Activated CD4-positive, alpha-beta memory T cell treated with anti-CD3 and anti-CD28 coated beads, Interleukin-2, amount 10 ng/mL, durations not matched to agents 7 days and 5 days (primary cell): ENCODE data around the gene ATP8A1. TPM values are rescaled to one million over a fixed set of nuclear protein-coding genes. Genes with fewer than 3 reads are reported as not detected.

Experiments used
- CTCF ChIA-PET: fragments of 350-600 bp; sonication (Branson Sonifier 250); formaldehyde crosslinking; loops from one replicate; lab custom pipeline; 2021; ENCODE audit warnings: antibody characterized with exemption, inconsistent platforms; lab: Charles Lee
- POLR2A ChIA-PET: fragments of 350-600 bp; sonication (Branson Sonifier 250); formaldehyde crosslinking; loops from one replicate; lab custom pipeline; 2021; ENCODE audit warnings: antibody characterized with exemption; lab: Charles Lee
- DNase-seq: peaks from one replicate; pipeline ENCODE4 v3.0.0-alpha.2; 2020
- H3K27ac Mint-ChIP-seq: one replicate; pipeline ENCODE4 v1.8.0; 2021; ENCODE audit warnings: mild to moderate bottlenecking, mixed read lengths
- H3K27me3 Mint-ChIP-seq: one replicate; pipeline ENCODE4 v1.8.0; 2021; ENCODE audit warnings: mixed read lengths
- H3K36me3 Mint-ChIP-seq: one replicate; pipeline ENCODE4 v1.8.0; 2021; ENCODE audit warnings: low read depth, mixed read lengths
- H3K4me1 Mint-ChIP-seq: one replicate; pipeline ENCODE4 v1.8.0; 2021; ENCODE audit warnings: mixed read lengths
- H3K4me3 Mint-ChIP-seq: one replicate; pipeline ENCODE4 v1.8.0; 2021; ENCODE audit warnings: mild to moderate bottlenecking, mixed read lengths
- H3K9me3 Mint-ChIP-seq: one replicate; pipeline ENCODE4 v1.8.0; 2021; ENCODE audit warnings: mixed read lengths
- total RNA-seq, 2 experiments: library from RNA; stranded (reverse); gene quantifications; one replicate each; pipeline ENCODE4 v1.2.3, GENCODE V29; 2021

The ATP8A1 gene
- total RNA-seq, 2 experiments from 2014 or later: 18.7 to 19.8 TPM

GRCh38 chr4:42371305-42372252 is 285.3 kb downstream of the ATP8A1 start:
- Mint-ChIP-seq H3K4me3 (no peak overlapping the region), H3K27me3 (peaks cover 8% of the 10 kb centered on the region), H3K9me3 (no peaks in the 10 kb centered on the region), H3K4me1 (no peaks in the 10 kb centered on the region), H3K27ac (no peak overlapping the region), H3K36me3 (no peaks in the 10 kb centered on the region)
- ChIA-PET POLR2A (interaction anchor here (0.7 kb wide), 1 partner anchor 240 kb away, joined by 3 read pairs; no protein-coding TSS in a partner anchor), CTCF (interaction anchor here (0.8 to 5.1 kb wide), 9 partner anchors 22 to 493 kb away, joined by 3 to 56 read pairs (median 3); no protein-coding TSS in a partner anchor)
- DNase-seq: no peak

DNA sequence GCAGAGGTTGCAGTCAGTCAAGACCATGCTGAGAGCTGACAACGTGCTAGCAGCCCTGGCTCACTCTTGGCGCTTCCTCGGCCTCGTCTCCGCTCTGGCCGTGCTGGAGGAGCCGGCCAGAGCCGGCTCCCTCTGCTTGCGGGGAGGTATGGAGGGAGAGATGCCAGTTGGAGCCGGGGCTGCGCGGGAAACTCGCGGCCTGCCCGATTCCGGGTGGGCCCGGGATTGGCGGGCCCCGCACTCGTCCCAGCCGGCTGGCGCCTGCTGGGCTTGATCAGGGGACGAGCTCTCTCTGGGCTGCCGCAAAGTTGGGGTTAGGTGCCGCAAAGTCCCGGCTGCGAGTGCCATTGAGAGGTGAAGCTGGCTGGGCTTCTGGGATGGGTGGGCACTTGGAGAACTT is 287.4 kb downstream of the ATP8A1 start:
- ChIA-PET POLR2A (no interaction called here), CTCF (interaction anchor here (0.6 to 5.1 kb wide), 2 partner anchors 151 to 335 kb away, joined by 3 to 56 read pairs; no protein-coding TSS in a partner anchor)
- Mint-ChIP-seq H3K27ac (no peak overlapping the region), H3K9me3 (no peaks in the 10 kb centered on the region), H3K36me3 (no peaks in the 10 kb centered on the region), H3K4me3 (no peak overlapping the region), H3K27me3 (no peaks in the 10 kb centered on the region), H3K4me1 (no peaks in the 10 kb centered on the region)
- DNase-seq: no peak

DNA sequence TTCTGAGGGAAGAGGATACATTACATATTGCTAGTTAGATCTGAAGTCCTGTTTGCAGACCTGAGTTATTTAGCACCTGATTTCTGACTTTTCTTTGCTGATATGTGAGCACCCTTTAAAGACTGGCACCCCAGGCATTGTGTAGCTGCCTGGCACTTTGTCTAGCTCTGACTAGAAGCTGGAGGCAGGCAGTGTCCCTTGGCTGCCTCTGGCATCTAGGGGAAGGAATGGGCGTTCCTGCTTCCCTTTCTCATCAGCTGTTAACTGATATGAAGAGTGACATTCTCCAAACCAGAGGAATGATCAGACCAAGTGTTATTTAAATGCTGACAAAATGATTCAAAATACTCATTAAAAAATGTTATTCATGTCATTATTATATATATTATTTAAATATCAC is 289.9 kb downstream of the ATP8A1 start:
- ChIA-PET CTCF (no interaction called here), POLR2A (no interaction called here)
- H3K9me3 Mint-ChIP-seq: no peaks in the 10 kb centered on the region
- H3K36me3 Mint-ChIP-seq: no peaks in the 10 kb centered on the region
- no peaks in the 10 kb centered on the region for H3K4me1 Mint-ChIP-seq
- H3K27ac Mint-ChIP-seq: no peak overlapping the region
- H3K27me3 Mint-ChIP-seq: no peaks in the 10 kb centered on the region
- H3K4me3 Mint-ChIP-seq: no peak overlapping the region
- no peak for DNase-seq

GRCh38 chr4:42364266-42365053 is 292.4 kb downstream of the ATP8A1 start:
- ChIA-PET POLR2A (no interaction called here), CTCF (no interaction called here)
- Mint-ChIP-seq H3K9me3 (no peaks in the 10 kb centered on the region), H3K4me1 (no peaks in the 10 kb centered on the region), H3K27ac (no peak overlapping the region), H3K4me3 (no peak overlapping the region), H3K36me3 (no peaks in the 10 kb centered on the region), H3K27me3 (peaks cover 5% of the 10 kb centered on the region)
- DNase-seq: no peak

GRCh38 chr4:42363614-42364013 is 293.3 kb downstream of the ATP8A1 start:
- POLR2A ChIA-PET: no interaction called here
- CTCF ChIA-PET: no interaction called here

GRCh38 chr4:42362591-42362990 is 294.3 kb downstream of the ATP8A1 start:
- Mint-ChIP-seq H3K27ac (no peak overlapping the region), H3K9me3 (no peaks in the 10 kb centered on the region), H3K4me3 (no peak overlapping the region), H3K36me3 (no peaks in the 10 kb centered on the region), H3K27me3 (peaks cover 18% of the 10 kb centered on the region), H3K4me1 (no peaks in the 10 kb centered on the region)
- ChIA-PET POLR2A (no interaction called here), CTCF (no interaction called here)
- DNase-seq: no peak

More at GRCh38 chr4:42363614-42364013, 293.3 kb downstream of the ATP8A1 start:
- Mint-ChIP-seq H3K27ac (no peak overlapping the region), H3K27me3 (peaks cover 9% of the 10 kb centered on the region), H3K4me1 (no peaks in the 10 kb centered on the region), H3K36me3 (no peaks in the 10 kb centered on the region), H3K4me3 (no peak overlapping the region), H3K9me3 (no peaks in the 10 kb centered on the region)
- DNase-seq: no peak

DNA sequence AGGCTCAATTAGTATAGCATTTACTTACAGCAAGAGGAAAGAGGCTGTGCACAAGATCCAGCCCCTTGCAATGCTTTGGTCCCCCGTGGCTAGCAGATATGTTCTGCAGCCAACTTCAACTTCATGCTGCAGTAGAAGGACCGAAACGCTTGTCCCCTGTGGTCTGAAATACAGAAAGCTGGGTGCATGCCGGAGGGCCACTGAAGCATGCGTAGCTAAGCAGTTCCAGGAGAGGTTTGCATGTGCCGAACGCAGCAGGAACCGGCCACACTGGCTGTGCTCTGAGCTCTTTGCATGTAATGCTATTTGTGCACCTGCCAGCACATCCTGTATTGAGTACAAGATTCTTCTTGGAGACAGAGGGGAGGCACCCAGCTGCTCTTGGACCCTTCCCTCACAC is 295.4 kb downstream of the ATP8A1 start:
- Mint-ChIP-seq H3K4me1 (peaks cover 5% of the 10 kb centered on the region), H3K27me3 (peaks cover 26% of the 10 kb centered on the region), H3K36me3 (no peaks in the 10 kb centered on the region), H3K27ac (no peak overlapping the region), H3K9me3 (no peaks in the 10 kb centered on the region), H3K4me3 (no peak overlapping the region)
- no peak for DNase-seq
- ChIA-PET POLR2A (no interaction called here), CTCF (no interaction called here)

- no peak for DNase-seq
- no peak overlapping the region for H3K4me3 Mint-ChIP-seq
- H3K4me1 Mint-ChIP-seq: peaks cover 5% of the 10 kb centered on the region
- no peaks in the 10 kb centered on the region for H3K9me3 Mint-ChIP-seq
- peaks cover 37% of the 10 kb centered on the region for H3K27me3 Mint-ChIP-seq
- no peak overlapping the region for H3K27ac Mint-ChIP-seq
- CTCF ChIA-PET: no interaction called here
- no peaks in the 10 kb centered on the region for H3K36me3 Mint-ChIP-seq
- POLR2A ChIA-PET: no interaction called here
Measured at GRCh38 chr4:42360256-42360669, 296.6 kb downstream of the ATP8A1 start.

GRCh38 chr4:42359711-42360110 is 297.2 kb downstream of the ATP8A1 start:
- POLR2A ChIA-PET: no interaction called here
- CTCF ChIA-PET: no interaction called here
- no peak for DNase-seq
- no peaks in the 10 kb centered on the region for H3K36me3 Mint-ChIP-seq
- H3K9me3 Mint-ChIP-seq: no peaks in the 10 kb centered on the region
- H3K27me3 Mint-ChIP-seq: peaks cover 39% of the 10 kb centered on the region
- H3K4me1 Mint-ChIP-seq: peaks cover 5% of the 10 kb centered on the region
- H3K27ac Mint-ChIP-seq: no peak overlapping the region
- H3K4me3 Mint-ChIP-seq: no peak overlapping the region

Other genes starting within 250 kb of the ATP8A1 start
- gene GRXCR1, start 235.6 kb upstream of the ATP8A1 start, total RNA-seq: not detected